HG02588 (cell line): ENCODE results near the gene PGS1.

ENCODE experiments used
- ATAC-seq: cut with Tn5 transposase; IDR thresholded peaks from one replicate; pipeline ENCODE4 v1.9.1; 2021; ENCODE audit warnings: mild to moderate bottlenecking, moderate library complexity; ENCODE audit not compliant: unreplicated experiment

PGS1 gene

GRCh38 chr17:78346605-78347250, 31.7 kb upstream of the PGS1 start:
- ATAC-seq, result no peak

GRCh38 chr17:78347453-78347852, 31.0 kb upstream of the PGS1 start:
- ATAC-seq, result no peak

GRCh38 chr17:78348055-78348770, 30.2 kb upstream of the PGS1 start:
- ATAC-seq, result no peak

GRCh38 chr17:78349891-78350642, 28.4 kb upstream of the PGS1 start:
- ATAC-seq, result no peak

GRCh38 chr17:78351449-78352006, 26.9 kb upstream of the PGS1 start:
- ATAC-seq, result no peak

- no peak for ATAC-seq
Observed at GRCh38 chr17:78353834-78354233, 24.6 kb upstream of the PGS1 start.

- no peak for ATAC-seq
Observed at GRCh38 chr17:78355045-78355641, 23.3 kb upstream of the PGS1 start.

GRCh38 chr17:78355701-78356100, 22.7 kb upstream of the PGS1 start:
- no peak for ATAC-seq

GRCh38 chr17:78356101-78356713, 22.2 kb upstream of the PGS1 start:
- ATAC-seq, result peak; percentile 44

- ATAC-seq, result no peak
Observed at GRCh38 chr17:78357177-78357586, 21.3 kb upstream of the PGS1 start.

GRCh38 chr17:78357672-78358537, 20.5 kb upstream of the PGS1 start:
- no peak for ATAC-seq

GRCh38 chr17:78358538-78359320, 19.7 kb upstream of the PGS1 start:
- ATAC-seq, result no peak

GRCh38 chr17:78359321-78359996, 19.0 kb upstream of the PGS1 start:
- peak; percentile 3 for ATAC-seq

GRCh38 chr17:78359997-78360370, 18.5 kb upstream of the PGS1 start, which contains the start of gene SOCS3:
Gene SOCS3, minus strand, starts transcription at chr17:78360077. Its CDS starts 982 bp downstream, at chr17:78359095.
- peak; percentile 46 for ATAC-seq

- peak; percentile 18 for ATAC-seq
Observed at GRCh38 chr17:78360371-78361224, 17.9 kb upstream of the PGS1 start.

- ATAC-seq, result no peak
Observed at GRCh38 chr17:78361225-78361701, 17.2 kb upstream of the PGS1 start.

- ATAC-seq, result no peak
Observed at GRCh38 chr17:78362232-78362631, 16.2 kb upstream of the PGS1 start.
